Fibroblast of villous mesenchyme (primary cell): ENCODE results near the gene FN3KRP. TPM values are rescaled to one million over a fixed set of nuclear protein-coding genes. Genes with fewer than 3 reads are reported as not detected.

Experiments
- DNase-seq: peaks from one replicate; pipeline ENCODE4 v3.0.0-alpha.2; 2010; ENCODE audit warnings: low read depth
- H3K4me3 ChIP-seq: 2 replicates; pipeline ENCODE4 v1.5.1; 2011; ENCODE audit warnings: low read depth, mild to moderate bottlenecking, low read length
- CTCF ChIP-seq: IDR thresholded peaks from 2 replicates; pipeline ENCODE4 v1.5.1; 2012; ENCODE audit warnings: low read depth, mild to moderate bottlenecking, low read length; ENCODE audit not compliant: insufficient read depth
- total RNA-seq: library from RNA; depleted of rRNA; stranded (reverse); fragments of >200 nt; gene quantifications from 2 replicates; pipeline ENCODE4 v1.2.3, GENCODE V29; 2012

The FN3KRP gene
- total RNA-seq, 1 donor, result 11.2 TPM

- H3K4me3 ChIP-seq, result no peak overlapping the region
- no peak for DNase-seq
- no peak for TF ChIP-seq CTCF
These were observed 20.2 kb upstream of the FN3KRP start for GRCh38 chr17:82696259-82696658.

- no peak for TF ChIP-seq CTCF
- DNase-seq, result peak; percentile 9
- peak overlapping the region; percentile 65 for H3K4me3 ChIP-seq
These were observed 19.3 kb upstream of the FN3KRP start for GRCh38 chr17:82696916-82697807.

GRCh38 chr17:82697808-82698064 lies 18.8 kb upstream of the FN3KRP start:
- no peak for TF ChIP-seq CTCF
- DNase-seq, result no peak
- peak overlapping the region; percentile 65 for H3K4me3 ChIP-seq

GRCh38 chr17:82698065-82698973 lies 18.2 kb upstream of the FN3KRP start, which contains the start of gene RAB40B:
TSS of gene RAB40B (minus strand) at chr17:82698698. CDS start at chr17:82698596, 102 bp downstream.
- peak within 1 kb of the TSS; percentile 70 for H3K4me3 ChIP-seq
- TF ChIP-seq CTCF, result no peak
- DNase-seq, result peak; percentile 99

- peak overlapping the region; percentile 70 for H3K4me3 ChIP-seq
- DNase-seq, result peak; percentile 7
- TF ChIP-seq CTCF, result no peak
These were observed 17.5 kb upstream of the FN3KRP start for GRCh38 chr17:82698974-82699442.

GRCh38 chr17:82699551-82699950 lies 17.0 kb upstream of the FN3KRP start:
- H3K4me3 ChIP-seq, result peak overlapping the region; percentile 70
- DNase-seq, result no peak
- TF ChIP-seq CTCF, result no peak
